ENCODE results near the gene CD70. TPM values are rescaled to one million over a fixed set of nuclear protein-coding genes. Genes with fewer than 3 reads are reported as not detected.
"Not testable (repeated sequence)": the region's sequence is repeated elsewhere in the genome, so short reads cannot be mapped to it uniquely, and the experiment has no call there.

CD70 gene
- total RNA-seq, 1 donor from 2014 or later, result not detected

- TF ChIP-seq CTCF (IDR thresholded peaks at IDR 0.05; ENCODE audit: unreplicated experiment), result no peak
- Mint-ChIP-seq H3K27ac (no peak overlapping the region), H3K27me3 (peaks cover 7% of the 10 kb centered on the region), H3K4me3 (ENCODE audit: low read depth) (no peak overlapping the region), H3K9me3 (ENCODE audit: low read depth) (no peaks in the 10 kb centered on the region), H3K36me3 (ENCODE audit: insufficient read depth) (no peaks in the 10 kb centered on the region), H3K4me1 (ENCODE audit: low read depth) (no peaks in the 10 kb centered on the region)
- DNase-seq (ENCODE audit: low spot score, unreplicated experiment), result no peak
Observed at GRCh38 chr19:6556043-6556449, 34.9 kb downstream of the CD70 start.

- no peak overlapping the region for H3K27ac Mint-ChIP-seq
- H3K9me3 Mint-ChIP-seq (ENCODE audit: low read depth), result peaks cover 5% of the 10 kb centered on the region
- peak; percentile 42 for DNase-seq (ENCODE audit: low spot score, unreplicated experiment)
- no peaks in the 10 kb centered on the region for H3K36me3 Mint-ChIP-seq (ENCODE audit: insufficient read depth)
- no peaks in the 10 kb centered on the region for H3K4me1 Mint-ChIP-seq (ENCODE audit: low read depth)
- no peak overlapping the region for H3K4me3 Mint-ChIP-seq (ENCODE audit: low read depth)
- peak; percentile 57 for TF ChIP-seq CTCF (IDR thresholded peaks at IDR 0.05; ENCODE audit: unreplicated experiment)
- H3K27me3 Mint-ChIP-seq, result peaks cover 7% of the 10 kb centered on the region
Observed at GRCh38 chr19:6551607-6552450, 39.1 kb downstream of the CD70 start.

- H3K27ac Mint-ChIP-seq, result no peak overlapping the region
- no peak overlapping the region for H3K4me3 Mint-ChIP-seq (ENCODE audit: low read depth)
- no peaks in the 10 kb centered on the region for H3K4me1 Mint-ChIP-seq (ENCODE audit: low read depth)
- peaks cover 7% of the 10 kb centered on the region for H3K27me3 Mint-ChIP-seq
- peaks cover 13% of the 10 kb centered on the region for H3K9me3 Mint-ChIP-seq (ENCODE audit: low read depth)
- no peaks in the 10 kb centered on the region for H3K36me3 Mint-ChIP-seq (ENCODE audit: insufficient read depth)
- TF ChIP-seq CTCF (IDR thresholded peaks at IDR 0.05; ENCODE audit: unreplicated experiment), result no peak
- no peak for DNase-seq (ENCODE audit: low spot score, unreplicated experiment)
Observed at GRCh38 chr19:6551091-6551490, 39.9 kb downstream of the CD70 start.

- H3K4me1 Mint-ChIP-seq (ENCODE audit: low read depth); H3K36me3 Mint-ChIP-seq (ENCODE audit: insufficient read depth); H3K4me3 Mint-ChIP-seq (ENCODE audit: low read depth); H3K27me3 Mint-ChIP-seq; DNase-seq (ENCODE audit: low spot score, unreplicated experiment); H3K27ac Mint-ChIP-seq: not testable (repeated sequence)
- H3K9me3 Mint-ChIP-seq (ENCODE audit: low read depth), result peaks cover 14% of the 10 kb centered on the region
Observed at GRCh38 chr19:6550679-6551078, 40.3 kb downstream of the CD70 start.

- Mint-ChIP-seq H3K27ac (no peak overlapping the region), H3K4me1 (ENCODE audit: low read depth) (no peaks in the 10 kb centered on the region), H3K27me3 (peaks cover 15% of the 10 kb centered on the region), H3K9me3 (ENCODE audit: low read depth) (peaks cover 14% of the 10 kb centered on the region), H3K36me3 (ENCODE audit: insufficient read depth) (no peaks in the 10 kb centered on the region), H3K4me3 (ENCODE audit: low read depth) (no peak overlapping the region)
- no peak for DNase-seq (ENCODE audit: low spot score, unreplicated experiment)
- TF ChIP-seq CTCF (IDR thresholded peaks at IDR 0.05; ENCODE audit: unreplicated experiment), result no peak
Observed at GRCh38 chr19:6543866-6544347, 47.0 kb downstream of the CD70 start.

All from progenitor cell of endocrine pancreas (in vitro differentiated cells).